GM19328 (cell line): Measurements from ENCODE around the gene LENG8.
"Not testable (repeated sequence)": the region's sequence is repeated elsewhere in the genome, so short reads cannot be mapped to it uniquely, and the experiment has no call there.

Experiments used
- ATAC-seq: cut with Tn5 transposase; IDR thresholded peaks from one replicate; pipeline ENCODE4 v1.9.1; 2021; ENCODE audit warnings: mild to moderate bottlenecking, moderate library complexity; ENCODE audit not compliant: unreplicated experiment

The LENG8 gene

DNA sequence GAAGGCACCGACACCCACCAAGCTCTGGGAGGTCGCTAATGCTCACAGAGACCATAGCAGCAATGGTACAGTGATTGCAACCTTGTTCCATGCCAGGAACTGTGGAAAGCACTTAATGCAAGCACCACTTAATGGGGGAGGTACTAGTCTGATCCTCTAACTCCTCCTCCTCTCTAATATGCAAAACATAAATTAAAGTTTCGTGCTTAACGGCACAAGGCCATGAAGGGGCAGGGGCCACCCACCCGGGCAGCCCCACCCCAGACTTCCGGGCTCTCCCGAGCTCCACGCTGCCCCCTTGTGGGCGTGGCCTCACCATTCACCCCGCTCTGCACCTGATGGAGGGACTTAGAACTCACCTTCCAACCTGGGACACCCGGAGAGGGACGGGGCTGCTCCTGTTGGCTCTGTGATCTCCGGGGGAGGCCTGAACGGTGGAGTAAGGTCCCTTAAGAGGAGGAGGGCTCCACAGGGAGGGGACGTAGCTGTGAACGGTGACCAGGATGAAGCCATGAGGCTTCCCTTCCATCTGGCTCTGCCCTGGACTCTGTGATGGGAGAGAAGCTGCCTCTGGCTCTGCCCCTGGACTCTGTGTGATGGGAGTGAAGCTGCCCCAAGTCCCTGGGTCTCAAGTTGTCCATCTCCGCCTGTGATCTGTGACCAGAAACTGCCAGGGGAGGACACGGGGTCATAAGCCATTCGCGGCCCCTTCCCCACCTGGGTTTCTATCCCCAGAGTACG, 60.4 kb downstream of the LENG8 start:
- ATAC-seq, result not testable (repeated sequence)
